GM23248 (cell line): ENCODE measurements around the gene WAPL.

Experiments
- EZH2 ChIP-seq: fragments of 200-600 bp; sonication (generic); IDR thresholded peaks from 2 replicates; pipeline ENCODE4 v1.6.1; 2018; ENCODE audit warnings: antibody characterized with exemption, mild to moderate bottlenecking; ENCODE audit not compliant: insufficient read depth, poor library complexity, severe bottlenecking
- EZH2phosphoT487 ChIP-seq: fragments of 200-600 bp; sonication (generic); IDR thresholded peaks from 2 replicates; pipeline ENCODE4 v1.6.1; 2018; ENCODE audit warnings: antibody characterized with exemption, moderate library complexity, mild to moderate bottlenecking, low read depth; ENCODE audit not compliant: insufficient read depth

DNA sequence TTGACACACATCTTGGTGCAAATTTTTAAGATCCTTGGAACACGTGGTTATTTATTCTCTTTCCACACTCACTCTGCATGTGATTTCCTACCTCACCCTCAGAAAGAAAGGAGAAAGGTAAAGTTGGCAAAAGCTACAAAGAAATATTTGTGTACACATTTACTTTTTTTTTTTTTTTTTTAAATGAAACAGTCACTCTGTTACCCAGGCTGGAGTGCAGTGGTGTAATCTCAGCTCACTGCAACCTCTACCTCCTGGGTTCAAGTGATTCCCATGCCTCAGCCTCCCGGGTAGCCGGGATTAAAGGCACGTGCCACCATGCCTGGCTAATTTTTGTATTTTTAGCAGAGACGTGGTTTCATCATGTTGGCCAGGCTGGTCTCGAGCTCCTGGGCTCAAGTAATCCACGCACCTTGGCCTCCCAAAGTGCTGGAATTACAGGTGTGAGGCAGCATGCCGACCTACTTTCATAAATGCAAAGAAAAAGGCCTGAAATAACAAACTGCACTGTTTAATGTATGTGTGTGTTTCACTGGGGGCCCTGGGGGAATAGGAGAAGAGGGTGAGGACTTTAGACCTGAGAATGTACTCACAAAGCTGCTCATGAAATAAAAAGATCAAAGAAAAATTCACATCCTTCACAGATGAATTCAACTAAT lies 83.4 kb downstream of the WAPL start:
- TF ChIP-seq EZH2 (no peak), EZH2phosphoT487 (no peak)
